Subcutaneous adipose tissue (tissue), 4 donors: ENCODE data around the gene TSPAN16. TPM values are rescaled to one million over a fixed set of nuclear protein-coding genes. Genes with fewer than 3 reads are reported as not detected.

Experiments used
- total RNA-seq, 4 donors: library from RNA; depleted of rRNA; stranded (reverse); fragments of >200 nt; gene quantifications; one replicate each; pipeline ENCODE4 v1.1.0, GENCODE V29; 2016
- TF ChIP-seq, protein P1 (sequence below): fragments of 450-650 bp; IDR thresholded peaks from one replicate; pipeline ENCODE4 v1.5.1; 2016; ENCODE audit warnings: low read depth, mild to moderate bottlenecking, control low read depth, antibody characterized with exemption, moderate library complexity

Gene TSPAN16
- total RNA-seq, 4 donors from 2014 or later, result not detected

DNA sequence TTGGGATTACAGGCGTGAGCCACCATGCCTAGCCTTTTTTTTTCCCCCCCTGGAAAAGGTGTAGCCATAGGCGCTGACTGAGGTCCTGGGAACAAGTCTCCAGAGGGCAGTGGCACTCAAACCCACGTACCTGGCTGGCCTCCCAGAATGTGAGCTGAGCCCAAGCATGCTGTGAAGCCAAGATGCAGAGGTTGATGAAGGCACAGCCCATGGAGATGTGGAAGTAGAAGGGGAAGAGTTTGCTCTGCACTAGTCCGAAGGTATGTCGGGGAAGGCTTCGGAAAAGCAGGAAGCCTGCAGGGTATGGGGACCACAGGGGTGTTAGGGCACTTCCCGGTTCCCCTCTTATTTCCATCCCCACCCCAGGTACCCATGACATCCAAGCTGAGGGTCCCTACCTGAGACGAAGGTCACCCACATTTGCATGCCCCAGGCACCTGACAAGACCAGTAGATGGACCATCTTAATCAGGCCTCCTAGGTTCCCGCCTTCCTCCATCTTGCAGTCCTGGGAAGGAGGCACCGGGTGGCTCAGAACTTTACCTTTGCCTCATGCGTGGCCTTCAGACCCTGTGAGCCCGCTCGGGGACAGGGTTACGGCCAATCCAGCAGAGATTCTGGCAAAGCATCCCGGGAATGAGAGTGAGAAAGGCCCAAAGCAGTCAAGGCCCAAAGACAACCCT is 49.3 kb downstream of the TSPAN16 start:
- TF ChIP-seq, protein P1, sequence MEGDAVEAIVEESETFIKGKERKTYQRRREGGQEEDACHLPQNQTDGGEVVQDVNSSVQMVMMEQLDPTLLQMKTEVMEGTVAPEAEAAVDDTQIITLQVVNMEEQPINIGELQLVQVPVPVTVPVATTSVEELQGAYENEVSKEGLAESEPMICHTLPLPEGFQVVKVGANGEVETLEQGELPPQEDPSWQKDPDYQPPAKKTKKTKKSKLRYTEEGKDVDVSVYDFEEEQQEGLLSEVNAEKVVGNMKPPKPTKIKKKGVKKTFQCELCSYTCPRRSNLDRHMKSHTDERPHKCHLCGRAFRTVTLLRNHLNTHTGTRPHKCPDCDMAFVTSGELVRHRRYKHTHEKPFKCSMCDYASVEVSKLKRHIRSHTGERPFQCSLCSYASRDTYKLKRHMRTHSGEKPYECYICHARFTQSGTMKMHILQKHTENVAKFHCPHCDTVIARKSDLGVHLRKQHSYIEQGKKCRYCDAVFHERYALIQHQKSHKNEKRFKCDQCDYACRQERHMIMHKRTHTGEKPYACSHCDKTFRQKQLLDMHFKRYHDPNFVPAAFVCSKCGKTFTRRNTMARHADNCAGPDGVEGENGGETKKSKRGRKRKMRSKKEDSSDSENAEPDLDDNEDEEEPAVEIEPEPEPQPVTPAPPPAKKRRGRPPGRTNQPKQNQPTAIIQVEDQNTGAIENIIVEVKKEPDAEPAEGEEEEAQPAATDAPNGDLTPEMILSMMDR, result no peak

- TF ChIP-seq, protein P1, result no peak
Measured at GRCh38 chr19:11346104-11346940, 50.4 kb downstream of the TSPAN16 start, which contains the start of the genes CCDC159 and TMEM205. CCDC159 (plus strand) TSS chr19:11346519; CDS start chr19:11346607, 88 bp downstream. TMEM205 (minus strand) TSS chr19:11346268; CDS start chr19:11345619, 649 bp downstream.

DNA sequence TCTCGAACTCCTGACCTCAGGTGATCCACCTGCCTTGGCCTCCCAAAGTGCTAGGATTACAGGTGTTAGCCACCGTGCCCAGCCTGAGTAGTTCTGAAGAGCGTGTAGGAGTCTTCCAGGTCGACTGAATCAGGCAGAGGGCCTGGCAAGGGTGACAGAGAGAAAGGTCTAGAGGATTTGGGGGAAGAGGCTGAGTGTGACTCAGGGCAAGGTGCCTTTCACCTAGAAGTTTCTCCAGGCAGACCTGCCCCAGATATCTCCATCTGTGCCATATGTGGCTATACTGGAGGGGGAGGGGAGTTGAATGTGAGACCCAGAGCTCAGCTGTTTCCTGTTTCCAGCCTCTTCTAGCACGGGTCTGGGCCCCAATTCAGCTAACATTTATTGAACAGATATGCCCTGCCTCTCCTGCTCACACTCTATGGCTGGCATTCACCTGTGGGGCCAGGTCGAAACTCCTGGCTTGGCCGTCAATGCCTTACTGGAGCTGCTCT is 51.6 kb downstream of the TSPAN16 start:
- TF ChIP-seq, protein P1, result no peak

GRCh38 chr19:11349171-11349570 is 53.2 kb downstream of the TSPAN16 start:
- TF ChIP-seq, protein P1, result no peak

GRCh38 chr19:11355160-11356073 is 59.5 kb downstream of the TSPAN16 start, which contains the start of gene PLPPR2:
PLPPR2 (plus strand) TSS chr19:11355432; CDS start chr19:11357674, 2,242 bp downstream.
- TF ChIP-seq, protein P1, result no peak

DNA sequence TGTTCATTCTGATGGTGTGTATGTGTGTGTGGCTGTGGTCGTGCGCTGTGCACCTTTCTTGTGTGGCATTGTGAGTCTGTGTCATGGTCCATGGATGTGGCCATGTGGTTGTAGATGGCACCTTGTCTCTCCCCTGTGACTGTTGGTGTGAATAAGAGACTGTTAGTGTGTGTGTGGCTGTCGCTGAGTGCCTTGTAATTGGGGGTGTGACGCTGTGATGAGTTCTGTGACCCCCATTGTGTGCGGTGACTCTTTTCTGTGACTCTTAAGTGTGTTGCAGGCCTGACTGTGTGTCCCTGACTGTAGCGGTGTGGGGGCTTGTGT is 60.1 kb downstream of the TSPAN16 start:
- TF ChIP-seq, protein P1, result no peak
